Measurements from ENCODE around the gene SULT2B1.

GRCh38 chr19:48510421-48511268 is 41.3 kb upstream of the SULT2B1 start:
- TF ChIP-seq RAD21 (IDR thresholded peaks at IDR 0.05; ENCODE audit: low read length) (no peak), FOS (IDR thresholded peaks at IDR 0.05; ENCODE audit: low read depth, low read length) (no peak), CTCF (conservative IDR thresholded peaks at IDR 0.05; ENCODE audit: low read depth, low read length) (no peak), MXI1 (IDR thresholded peaks at IDR 0.05; ENCODE audit: borderline replicate concordance, low read depth, low read length) (no peak), POLR2A (IDR thresholded peaks at IDR 0.05; ENCODE audit: low read depth, low read length) (no peak), ELK1 (IDR thresholded peaks at IDR 0.05; ENCODE audit: borderline replicate concordance, low read depth, low read length) (no peak), USF2 (IDR thresholded peaks at IDR 0.05; ENCODE audit: low read depth, low read length) (no peak), MAFK (IDR thresholded peaks at IDR 0.05; ENCODE audit: low read depth, low read length) (no peak), CEBPB (IDR thresholded peaks at IDR 0.05; ENCODE audit: low read depth, low read length) (no peak)
